ENCODE data around the gene OR8B3. TPM values are rescaled to one million over a fixed set of nuclear protein-coding genes. Genes with fewer than 3 reads are reported as not detected.

Gene OR8B3
- total RNA-seq, 1 donor from 2014 or later, result not detected

- H3K36me3 Mint-ChIP-seq (ENCODE audit: low read depth, unreplicated experiment), result no peaks in the 10 kb centered on the region
- Histone ChIP-seq H3K27ac (ENCODE audit: low read depth, low read length) (no peak overlapping the region), H3K36me3 (ENCODE audit: insufficient read depth, low read length) (no peaks in the 10 kb centered on the region), H3K9ac (ENCODE audit: low read length) (no peak overlapping the region), H3K9me3 (ENCODE audit: insufficient read depth, low read depth, low read length) (no peaks in the 10 kb centered on the region), H3K4me1 (ENCODE audit: insufficient read depth, low read length) (no peaks in the 10 kb centered on the region), H4K20me1 (ENCODE audit: insufficient read depth, low read length) (no peaks in the 10 kb centered on the region), H3K79me2 (ENCODE audit: insufficient read depth, low read length) (no peaks in the 10 kb centered on the region), H3K4me3 (ENCODE audit: insufficient read depth, low read depth, low read length) (no peak overlapping the region), H3K27me3 (ENCODE audit: insufficient read depth, low read length) (no peaks in the 10 kb centered on the region), H2AFZ (ENCODE audit: low read depth, low read length) (no peak overlapping the region), H3K4me2 (ENCODE audit: low read length) (no peak overlapping the region)
- H3K9me3 Mint-ChIP-seq (ENCODE audit: unreplicated experiment), result no peaks in the 10 kb centered on the region
- TF ChIP-seq EZH2 (IDR thresholded peaks at IDR 0.05; ENCODE audit: insufficient read depth, low read length), result no peak
- TF ChIP-seq, protein P1, sequence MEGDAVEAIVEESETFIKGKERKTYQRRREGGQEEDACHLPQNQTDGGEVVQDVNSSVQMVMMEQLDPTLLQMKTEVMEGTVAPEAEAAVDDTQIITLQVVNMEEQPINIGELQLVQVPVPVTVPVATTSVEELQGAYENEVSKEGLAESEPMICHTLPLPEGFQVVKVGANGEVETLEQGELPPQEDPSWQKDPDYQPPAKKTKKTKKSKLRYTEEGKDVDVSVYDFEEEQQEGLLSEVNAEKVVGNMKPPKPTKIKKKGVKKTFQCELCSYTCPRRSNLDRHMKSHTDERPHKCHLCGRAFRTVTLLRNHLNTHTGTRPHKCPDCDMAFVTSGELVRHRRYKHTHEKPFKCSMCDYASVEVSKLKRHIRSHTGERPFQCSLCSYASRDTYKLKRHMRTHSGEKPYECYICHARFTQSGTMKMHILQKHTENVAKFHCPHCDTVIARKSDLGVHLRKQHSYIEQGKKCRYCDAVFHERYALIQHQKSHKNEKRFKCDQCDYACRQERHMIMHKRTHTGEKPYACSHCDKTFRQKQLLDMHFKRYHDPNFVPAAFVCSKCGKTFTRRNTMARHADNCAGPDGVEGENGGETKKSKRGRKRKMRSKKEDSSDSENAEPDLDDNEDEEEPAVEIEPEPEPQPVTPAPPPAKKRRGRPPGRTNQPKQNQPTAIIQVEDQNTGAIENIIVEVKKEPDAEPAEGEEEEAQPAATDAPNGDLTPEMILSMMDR (IDR thresholded peaks at IDR 0.05; ENCODE audit: insufficient read depth, low read depth, low read length), result no peak
- FAIRE-seq (no peak), DNase-seq (ENCODE audit: low read depth) (no peak)
- H3K4me1 Mint-ChIP-seq (ENCODE audit: low read depth, unreplicated experiment), result no peaks in the 10 kb centered on the region
- no peaks in the 10 kb centered on the region for H3K27me3 Mint-ChIP-seq (ENCODE audit: low read depth, unreplicated experiment)
- no peak overlapping the region for H3K4me3 Mint-ChIP-seq (ENCODE audit: unreplicated experiment)
- no peak overlapping the region for H3K27ac Mint-ChIP-seq (ENCODE audit: unreplicated experiment)
Observed at GRCh38 chr11:124376280-124376679, 22.5 kb downstream of the OR8B3 start.

- no peaks in the 10 kb centered on the region for H3K36me3 Mint-ChIP-seq (ENCODE audit: low read depth, unreplicated experiment)
- no peak overlapping the region for H3K4me3 Mint-ChIP-seq (ENCODE audit: unreplicated experiment)
- TF ChIP-seq EZH2 (IDR thresholded peaks at IDR 0.05; ENCODE audit: insufficient read depth, low read length), result no peak
- TF ChIP-seq, protein P1 (IDR thresholded peaks at IDR 0.05; ENCODE audit: insufficient read depth, low read depth, low read length), result no peak
- no peak overlapping the region for H3K4me2 ChIP-seq (ENCODE audit: low read length)
- no peak overlapping the region for H3K27ac Mint-ChIP-seq (ENCODE audit: unreplicated experiment)
- H3K27ac ChIP-seq (ENCODE audit: low read depth, low read length), result no peak overlapping the region
- no peaks in the 10 kb centered on the region for H3K27me3 Mint-ChIP-seq (ENCODE audit: low read depth, unreplicated experiment)
- no peaks in the 10 kb centered on the region for H3K4me1 ChIP-seq (ENCODE audit: insufficient read depth, low read length)
- no peak for FAIRE-seq
- H3K36me3 ChIP-seq (ENCODE audit: insufficient read depth, low read length), result no peaks in the 10 kb centered on the region
- H3K79me2 ChIP-seq (ENCODE audit: insufficient read depth, low read length), result no peaks in the 10 kb centered on the region
- H3K4me1 Mint-ChIP-seq (ENCODE audit: low read depth, unreplicated experiment), result no peaks in the 10 kb centered on the region
- no peaks in the 10 kb centered on the region for H4K20me1 ChIP-seq (ENCODE audit: insufficient read depth, low read length)
- H2AFZ ChIP-seq (ENCODE audit: low read depth, low read length), result no peak overlapping the region
- no peak overlapping the region for H3K4me3 ChIP-seq (ENCODE audit: insufficient read depth, low read depth, low read length)
- H3K9me3 Mint-ChIP-seq (ENCODE audit: unreplicated experiment), result no peaks in the 10 kb centered on the region
- H3K27me3 ChIP-seq (ENCODE audit: insufficient read depth, low read length), result peaks cover 3% of the 10 kb centered on the region
- H3K9me3 ChIP-seq (ENCODE audit: insufficient read depth, low read depth, low read length), result no peaks in the 10 kb centered on the region
- no peak for DNase-seq (ENCODE audit: low read depth)
- no peak overlapping the region for H3K9ac ChIP-seq (ENCODE audit: low read length)
Observed at GRCh38 chr11:124359566-124359965, 39.3 kb downstream of the OR8B3 start.

- Mint-ChIP-seq H3K36me3 (ENCODE audit: low read depth, unreplicated experiment) (no peaks in the 10 kb centered on the region), H3K4me3 (ENCODE audit: unreplicated experiment) (no peak overlapping the region)
- no peak for FAIRE-seq
Observed at GRCh38 chr11:124346311-124346955, 52.4 kb downstream of the OR8B3 start.

More at GRCh38 chr11:124346311-124346955, 52.4 kb downstream of the OR8B3 start:
- Histone ChIP-seq H2AFZ (ENCODE audit: low read depth, low read length) (no peak overlapping the region), H3K9ac (ENCODE audit: low read length) (no peak overlapping the region), H3K36me3 (ENCODE audit: insufficient read depth, low read length) (no peaks in the 10 kb centered on the region), H4K20me1 (ENCODE audit: insufficient read depth, low read length) (no peaks in the 10 kb centered on the region), H3K27ac (ENCODE audit: low read depth, low read length) (no peak overlapping the region), H3K79me2 (ENCODE audit: insufficient read depth, low read length) (no peaks in the 10 kb centered on the region), H3K4me3 (ENCODE audit: insufficient read depth, low read depth, low read length) (no peak overlapping the region), H3K9me3 (ENCODE audit: insufficient read depth, low read depth, low read length) (no peaks in the 10 kb centered on the region), H3K4me2 (ENCODE audit: low read length) (no peak overlapping the region), H3K4me1 (ENCODE audit: insufficient read depth, low read length) (no peaks in the 10 kb centered on the region), H3K27me3 (ENCODE audit: insufficient read depth, low read length) (no peaks in the 10 kb centered on the region)
- H3K27ac Mint-ChIP-seq (ENCODE audit: unreplicated experiment), result no peak overlapping the region
- no peaks in the 10 kb centered on the region for H3K4me1 Mint-ChIP-seq (ENCODE audit: low read depth, unreplicated experiment)
- TF ChIP-seq EZH2 (IDR thresholded peaks at IDR 0.05; ENCODE audit: insufficient read depth, low read length), result no peak
- TF ChIP-seq, protein P1 (IDR thresholded peaks at IDR 0.05; ENCODE audit: insufficient read depth, low read depth, low read length), result no peak
- H3K27me3 Mint-ChIP-seq (ENCODE audit: low read depth, unreplicated experiment), result no peaks in the 10 kb centered on the region
- peaks cover 2% of the 10 kb centered on the region for H3K9me3 Mint-ChIP-seq (ENCODE audit: unreplicated experiment)
- no peak for DNase-seq (ENCODE audit: low read depth)

Measured in astrocyte (in vitro differentiated cells and primary cell).